Measurements from ENCODE around the gene BIN2.
"Not testable (repeated sequence)": the region's sequence is repeated elsewhere in the genome, so short reads cannot be mapped to it uniquely, and the experiment has no call there.

BIN2 gene

GRCh38 chr12:51311389-51311788 lies 12.6 kb downstream of the BIN2 start:
- no peak for DNase-seq (ENCODE audit: low read depth)

- DNase-seq (ENCODE audit: low read depth) = no peak
Measured at GRCh38 chr12:51307655-51308593, 16.1 kb downstream of the BIN2 start.

- DNase-seq (ENCODE audit: low read depth) = no peak
Measured at GRCh38 chr12:51306507-51306906, 17.5 kb downstream of the BIN2 start.

GRCh38 chr12:51300768-51301167 lies 23.2 kb downstream of the BIN2 start:
- DNase-seq (ENCODE audit: low read depth) = not testable (repeated sequence)

- DNase-seq (ENCODE audit: low read depth) = no peak
Measured at GRCh38 chr12:51295651-51296050, 28.3 kb downstream of the BIN2 start.

GRCh38 chr12:51294097-51294496 lies 29.9 kb downstream of the BIN2 start:
- not testable (repeated sequence) for DNase-seq (ENCODE audit: low read depth)

- no peak for DNase-seq (ENCODE audit: low read depth)
Measured at GRCh38 chr12:51293696-51294095, 30.3 kb downstream of the BIN2 start.

GRCh38 chr12:51291603-51292513 lies 32.1 kb downstream of the BIN2 start:
- DNase-seq (ENCODE audit: low read depth) = not testable (repeated sequence)

- DNase-seq (ENCODE audit: low read depth) = no peak
Measured at GRCh38 chr12:51285843-51286242, 38.1 kb downstream of the BIN2 start.

GRCh38 chr12:51281202-51281924 lies 42.6 kb downstream of the BIN2 start:
- DNase-seq (ENCODE audit: low read depth) = no peak

GRCh38 chr12:51275088-51275487 lies 48.9 kb downstream of the BIN2 start:
- DNase-seq (ENCODE audit: low read depth) = no peak

GRCh38 chr12:51272810-51273209 lies 51.2 kb downstream of the BIN2 start:
- DNase-seq (ENCODE audit: low read depth) = not testable (repeated sequence)

- no peak for DNase-seq (ENCODE audit: low read depth)
Measured at GRCh38 chr12:51270951-51271518, 52.9 kb downstream of the BIN2 start.

- peak; percentile 23 for DNase-seq (ENCODE audit: low read depth)
Measured at GRCh38 chr12:51270067-51270950, 53.7 kb downstream of the BIN2 start, which contains the start of gene SMAGP. SMAGP (minus strand) TSS chr12:51270415; CDS start chr12:51269278, 1,137 bp downstream.

- peak; percentile 51 for DNase-seq (ENCODE audit: low read depth)
Measured at GRCh38 chr12:51269174-51270066, 54.6 kb downstream of the BIN2 start.

GRCh38 chr12:51265024-51265423 lies 59.0 kb downstream of the BIN2 start:
- no peak for DNase-seq (ENCODE audit: low read depth)

- no peak for DNase-seq (ENCODE audit: low read depth)
Measured at GRCh38 chr12:51264297-51264696, 59.7 kb downstream of the BIN2 start.

- DNase-seq (ENCODE audit: low read depth) = no peak
Measured at GRCh38 chr12:51263341-51263740, 60.6 kb downstream of the BIN2 start.

GRCh38 chr12:51262758-51263177 lies 61.2 kb downstream of the BIN2 start:
- DNase-seq (ENCODE audit: low read depth) = peak; percentile 19

All from activated T-cell treated with anti-CD3 and anti-CD28 coated beads for 1 hour (primary cell).